Vagina (tissue), 2 donors: ENCODE data around the gene MEP1B. TPM values are rescaled to one million over a fixed set of nuclear protein-coding genes. Genes with fewer than 3 reads are reported as not detected.

ENCODE experiments used
- DNase-seq, 2 donors: peaks; one replicate each; pipeline ENCODE4 v3.0.0-alpha.2; 2017; ENCODE audit errors: extremely low spot score in 2 of 2
- H3K27ac ChIP-seq: fragments of 200-600 bp; sonication (generic); one replicate; pipeline ENCODE4 v1.5.1; 2019
- H3K27me3 ChIP-seq: fragments of 200-600 bp; sonication (generic); one replicate; pipeline ENCODE4 v1.5.1; 2019
- H3K36me3 ChIP-seq, 2 donors: fragments of 200-600 bp; sonication (generic); one replicate each; pipeline ENCODE4 v1.5.1; 2017 to 2019
- H3K4me1 ChIP-seq: fragments of 200-600 bp; sonication (generic); one replicate; pipeline ENCODE4 v1.5.1; 2019
- H3K4me3 ChIP-seq, 2 donors: fragments of 200-600 bp; sonication (generic); 1 replicate in 1 of 2; 2 replicates in 1 of 2; pipeline ENCODE4 v1.5.1; 2016 to 2019
- H3K9me3 ChIP-seq: fragments of 200-600 bp; sonication (generic); one replicate; pipeline ENCODE4 v1.5.1; 2019
- CTCF ChIP-seq, 3 experiments: fragments of 450-650 bp in 2 of 3; fragments of 200-600 bp in 1 of 3; sonication (generic) in 1 of 3; IDR thresholded peaks; one replicate each; pipeline ENCODE4 v1.5.1; 2017 to 2019; ENCODE audit warnings: antibody characterized with exemption in 3 of 3, mild to moderate bottlenecking in 2 of 3, moderate library complexity in 2 of 3
- POLR2A ChIP-seq, 2 donors: fragments of 450-650 bp; IDR thresholded peaks; one replicate each; pipeline ENCODE4 v1.6.1; 2017; ENCODE audit warnings: antibody characterized with exemption in 2 of 2, mild to moderate bottlenecking in 2 of 2, moderate library complexity in 2 of 2
- POLR2AphosphoS5 ChIP-seq, 2 donors: sonication (generic); formaldehyde crosslinking; IDR thresholded peaks; one replicate each; pipeline ENCODE4 v1.9.0; 2017; ENCODE audit warnings: antibody characterized with exemption in 2 of 2, mild to moderate bottlenecking in 2 of 2, low read depth in 1 of 2; ENCODE audit not compliant: insufficient read depth in 1 of 2
- intact Hi-C: fragments of 100-400 bp; cut with DNase I; formaldehyde crosslinking; loops from one replicate; pipeline ENCODE4 v1.15.1; 2023
- total RNA-seq: library from RNA; depleted of rRNA; stranded (reverse); fragments of >200 nt; gene quantifications from one replicate; pipeline ENCODE4 v1.2.3, GENCODE V29; 2016

Gene MEP1B
- not detected for total RNA-seq

GRCh38 chr18:32189790-32190189, at the start of gene MEP1B:
Gene MEP1B, plus strand, starts transcription at chr18:32190039. Its CDS starts 32 bp downstream, at chr18:32190071.
- no peaks in the 10 kb centered on the region for H3K36me3 ChIP-seq
- intact Hi-C loops: no loop called here
- no peaks in the 10 kb centered on the region for H3K27me3 ChIP-seq
- no peaks in the 10 kb centered on the region for H3K4me1 ChIP-seq
- no peaks in the 10 kb centered on the region for H3K9me3 ChIP-seq
- TF ChIP-seq POLR2AphosphoS5 (IDR thresholded peaks at IDR 0.05; ENCODE audit: insufficient read depth in 1 of 2, low read depth in 1 of 2): no peak
- TF ChIP-seq CTCF (IDR thresholded peaks at IDR 0.05): no peak
- TF ChIP-seq POLR2A (IDR thresholded peaks at IDR 0.05): no peak
- DNase-seq: no peak
- H3K27ac ChIP-seq: no peak within 1 kb of the TSS
- no peak within 1 kb of the TSS for H3K4me3 ChIP-seq

DNA sequence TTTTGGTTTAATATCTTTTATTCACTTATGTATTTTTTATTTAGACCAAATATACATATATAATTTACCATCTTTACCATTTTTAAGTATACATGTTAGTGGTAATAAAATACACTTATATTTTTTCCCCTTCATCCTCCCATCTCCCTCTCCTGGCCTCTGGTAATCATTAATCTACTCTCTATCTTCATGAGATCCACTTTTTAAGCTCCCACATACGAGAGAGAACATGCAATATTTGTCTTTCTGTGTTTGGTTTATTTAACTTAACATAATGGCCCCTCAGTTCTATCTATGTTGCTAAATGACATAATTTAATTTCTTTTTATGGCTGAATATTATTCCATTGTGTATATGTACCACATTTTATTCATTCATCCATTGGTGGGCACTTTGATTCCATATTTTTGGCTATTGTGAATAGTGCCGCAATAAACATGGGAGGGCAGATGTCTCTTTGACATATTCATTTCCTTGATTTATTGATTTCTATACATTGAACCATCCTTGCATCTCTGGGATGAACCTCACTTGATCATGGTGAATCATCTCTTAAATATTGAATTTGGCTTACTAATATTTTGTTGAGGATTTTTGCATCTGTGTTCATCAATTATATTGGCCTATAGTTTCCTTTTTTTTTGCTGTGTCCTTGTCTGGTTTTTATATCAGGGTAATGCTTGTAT, 41.5 kb upstream of the MEP1B start:
- no peak for TF ChIP-seq POLR2A (IDR thresholded peaks at IDR 0.05)
- no peak for TF ChIP-seq POLR2AphosphoS5 (IDR thresholded peaks at IDR 0.05; ENCODE audit: insufficient read depth in 1 of 2, low read depth in 1 of 2)
- TF ChIP-seq CTCF (IDR thresholded peaks at IDR 0.05): no peak
- H3K36me3 ChIP-seq: no peaks in the 10 kb centered on the region
- no peak overlapping the region for H3K4me3 ChIP-seq
- no peaks in the 10 kb centered on the region for H3K4me1 ChIP-seq
- H3K27me3 ChIP-seq: no peaks in the 10 kb centered on the region
- no peak for DNase-seq
- H3K9me3 ChIP-seq: no peaks in the 10 kb centered on the region
- H3K27ac ChIP-seq: no peak overlapping the region
- intact Hi-C loops: no loop called here

GRCh38 chr18:32152705-32153448, 37.0 kb upstream of the MEP1B start:
- no peak for TF ChIP-seq CTCF (IDR thresholded peaks at IDR 0.05)
- TF ChIP-seq POLR2AphosphoS5 (IDR thresholded peaks at IDR 0.05; ENCODE audit: insufficient read depth in 1 of 2, low read depth in 1 of 2): no peak
- intact Hi-C loops: no loop called here
- Histone ChIP-seq H3K36me3 (no peaks in the 10 kb centered on the region), H3K9me3 (no peaks in the 10 kb centered on the region), H3K27me3 (no peaks in the 10 kb centered on the region), H3K4me1 (no peaks in the 10 kb centered on the region), H3K27ac (no peak overlapping the region), H3K4me3 (no peak overlapping the region)
- DNase-seq: no peak

DNA sequence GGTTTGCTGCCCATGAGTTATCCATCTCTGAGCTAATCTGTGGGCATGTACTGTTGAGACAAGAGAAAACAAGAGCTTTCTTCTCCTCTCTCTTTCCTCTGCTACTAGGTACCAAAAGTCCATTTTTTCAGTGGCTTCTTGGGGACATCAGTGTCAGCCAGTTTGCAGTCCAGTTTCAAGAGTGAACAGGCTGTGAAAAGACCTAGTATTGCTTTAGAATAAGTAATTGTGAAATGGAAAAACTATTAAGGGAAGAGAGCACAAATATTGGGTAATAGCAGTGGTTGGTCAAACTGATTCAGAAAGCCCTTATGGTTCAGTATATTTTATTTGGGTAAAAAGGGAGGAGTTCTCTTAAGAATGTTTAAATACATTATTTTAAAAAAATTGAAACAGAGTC, 33.0 kb upstream of the MEP1B start:
- H3K27ac ChIP-seq: no peak overlapping the region
- TF ChIP-seq POLR2A (IDR thresholded peaks at IDR 0.05) (no peak), POLR2AphosphoS5 (IDR thresholded peaks at IDR 0.05; ENCODE audit: insufficient read depth in 1 of 2, low read depth in 1 of 2) (no peak), CTCF (IDR thresholded peaks at IDR 0.05) (no peak)
- no peaks in the 10 kb centered on the region for H3K9me3 ChIP-seq
- H3K27me3 ChIP-seq: no peaks in the 10 kb centered on the region
- H3K36me3 ChIP-seq: no peaks in the 10 kb centered on the region
- H3K4me1 ChIP-seq: peaks cover 4% of the 10 kb centered on the region
- H3K4me3 ChIP-seq: no peak overlapping the region
- DNase-seq: no peak
- intact Hi-C loops: loop anchor here (5.0 kb wide), 1 partner anchor 395 kb away; no protein-coding TSS in a partner anchor

- H3K4me3 ChIP-seq: no peak overlapping the region
- no peaks in the 10 kb centered on the region for H3K36me3 ChIP-seq
- no peak overlapping the region for H3K27ac ChIP-seq
- H3K27me3 ChIP-seq: no peaks in the 10 kb centered on the region
- peaks cover 4% of the 10 kb centered on the region for H3K4me1 ChIP-seq
- TF ChIP-seq POLR2A (IDR thresholded peaks at IDR 0.05) (no peak), POLR2AphosphoS5 (IDR thresholded peaks at IDR 0.05; ENCODE audit: insufficient read depth in 1 of 2, low read depth in 1 of 2) (no peak), CTCF (IDR thresholded peaks at IDR 0.05) (no peak)
- no peak for DNase-seq
- intact Hi-C loops: loop anchor here (5.0 kb wide), 1 partner anchor 395 kb away; no protein-coding TSS in a partner anchor
- H3K9me3 ChIP-seq: no peaks in the 10 kb centered on the region
Observed at GRCh38 chr18:32157580-32157979, 32.3 kb upstream of the MEP1B start.
